ENCODE measurements around the gene KRTAP6-3. TPM values are rescaled to one million over a fixed set of nuclear protein-coding genes. Genes with fewer than 3 reads are reported as not detected.
A peak's percentile ranks its signal among the peaks of the same experiment; 100 is the strongest.

Gene KRTAP6-3
- total and polyA plus RNA-seq, 7 donors = not detected

DNA sequence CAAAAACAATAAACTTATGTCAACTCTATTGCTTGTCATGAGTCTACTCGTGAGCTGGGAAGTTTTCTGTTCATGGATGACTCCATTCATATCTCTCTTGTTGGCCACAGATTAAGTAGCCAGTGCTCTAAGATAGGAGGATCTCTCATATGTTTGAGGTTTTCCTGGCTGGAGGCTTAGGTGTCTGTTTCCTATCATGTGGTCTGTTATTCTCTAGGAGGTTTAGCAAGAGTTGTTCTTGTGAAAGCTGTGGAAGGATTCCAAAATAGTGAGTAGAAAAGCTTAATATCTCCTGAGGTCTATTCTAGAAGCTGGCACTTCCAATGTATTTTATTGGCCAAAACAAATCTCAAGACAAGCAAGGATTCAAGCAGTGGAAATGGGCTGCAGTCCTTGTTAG is 37.0 kb downstream of the KRTAP6-3 start:
- no peak overlapping the region for H3K27ac ChIP-seq
- H3K27me3 ChIP-seq = no peaks in the 10 kb centered on the region
- 68 to 75% methylated on average over 1 of the region's 1 CpG for WGBS, 2 donors
- no peak for DNase-seq
- no peak overlapping the region for H3K4me3 ChIP-seq
- TF ChIP-seq POLR2AphosphoS5 (IDR thresholded peaks at IDR 0.05) = peak in 1 of 4 donors; percentile 21
- no peak for TF ChIP-seq POLR2A (IDR thresholded peaks at IDR 0.05)
- no peaks in the 10 kb centered on the region for H3K36me3 ChIP-seq
- intact Hi-C loops (cut with DNase I) = no loop called here
- H3K4me1 ChIP-seq = no peaks in the 10 kb centered on the region
- no peaks in the 10 kb centered on the region for H3K9me3 ChIP-seq

DNA sequence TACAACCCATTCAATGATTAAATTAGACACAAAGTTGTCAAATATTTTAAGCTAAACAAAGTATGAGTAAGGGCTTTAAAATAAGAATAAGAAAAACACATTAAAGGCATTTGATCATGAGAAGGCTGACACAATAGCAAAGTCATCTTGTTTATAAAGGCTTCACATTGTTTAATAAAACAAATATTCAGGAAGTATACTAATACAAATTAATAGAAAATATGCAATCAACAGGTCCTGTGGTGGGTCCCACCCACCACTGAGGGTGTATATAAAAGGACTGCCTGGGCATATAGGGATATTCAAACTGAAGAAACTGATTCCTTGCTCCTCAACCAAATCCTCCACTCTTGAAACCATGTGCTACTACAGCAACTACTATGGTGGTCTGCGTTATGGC is 42.7 kb downstream of the KRTAP6-3 start, which contains the start of gene KRTAP20-2:
KRTAP20-2 (plus strand) TSS at position 301 of the 400 bp plus-strand sequence; CDS start at position 359, 58 bp downstream.
- Histone ChIP-seq H3K36me3 (no peaks in the 10 kb centered on the region), H3K4me3 (no peak within 1 kb of the TSS), H3K4me1 (no peaks in the 10 kb centered on the region), H3K27ac (no peak within 1 kb of the TSS), H3K9me3 (no peaks in the 10 kb centered on the region), H3K27me3 (no peaks in the 10 kb centered on the region)
- WGBS, 2 donors = 86 to 95% methylated on average over 1 of the region's 1 CpG
- TF ChIP-seq, protein P1, sequence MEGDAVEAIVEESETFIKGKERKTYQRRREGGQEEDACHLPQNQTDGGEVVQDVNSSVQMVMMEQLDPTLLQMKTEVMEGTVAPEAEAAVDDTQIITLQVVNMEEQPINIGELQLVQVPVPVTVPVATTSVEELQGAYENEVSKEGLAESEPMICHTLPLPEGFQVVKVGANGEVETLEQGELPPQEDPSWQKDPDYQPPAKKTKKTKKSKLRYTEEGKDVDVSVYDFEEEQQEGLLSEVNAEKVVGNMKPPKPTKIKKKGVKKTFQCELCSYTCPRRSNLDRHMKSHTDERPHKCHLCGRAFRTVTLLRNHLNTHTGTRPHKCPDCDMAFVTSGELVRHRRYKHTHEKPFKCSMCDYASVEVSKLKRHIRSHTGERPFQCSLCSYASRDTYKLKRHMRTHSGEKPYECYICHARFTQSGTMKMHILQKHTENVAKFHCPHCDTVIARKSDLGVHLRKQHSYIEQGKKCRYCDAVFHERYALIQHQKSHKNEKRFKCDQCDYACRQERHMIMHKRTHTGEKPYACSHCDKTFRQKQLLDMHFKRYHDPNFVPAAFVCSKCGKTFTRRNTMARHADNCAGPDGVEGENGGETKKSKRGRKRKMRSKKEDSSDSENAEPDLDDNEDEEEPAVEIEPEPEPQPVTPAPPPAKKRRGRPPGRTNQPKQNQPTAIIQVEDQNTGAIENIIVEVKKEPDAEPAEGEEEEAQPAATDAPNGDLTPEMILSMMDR (IDR thresholded peaks at IDR 0.05) = no peak
- TF ChIP-seq POLR2AphosphoS5 (IDR thresholded peaks at IDR 0.05) (no peak), EP300 (IDR thresholded peaks at IDR 0.05) (no peak), POLR2A (IDR thresholded peaks at IDR 0.05) (no peak)
- DNase-seq = no peak
- intact Hi-C loops (cut with DNase I) = no loop called here

DNA sequence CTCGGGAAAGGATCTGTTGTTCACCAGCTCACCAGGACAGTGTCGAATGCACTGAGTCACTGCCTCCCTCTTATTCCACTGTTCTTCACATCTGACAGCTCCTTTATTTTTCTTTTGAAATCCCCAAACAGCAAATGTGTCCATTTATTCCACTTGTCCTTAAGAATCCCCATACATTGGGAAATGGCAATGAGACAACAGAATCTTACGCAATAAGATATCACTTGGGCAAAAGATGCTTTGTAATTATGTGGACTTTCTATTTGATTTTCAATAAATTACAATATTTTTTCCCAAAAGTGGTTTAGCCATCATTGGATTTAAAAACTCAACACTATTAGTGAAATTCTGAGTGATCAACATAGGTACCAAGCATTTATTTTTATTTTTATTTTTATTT is 46.4 kb downstream of the KRTAP6-3 start:
- H3K27ac ChIP-seq = no peak overlapping the region
- DNase-seq = no peak
- no peaks in the 10 kb centered on the region for H3K9me3 ChIP-seq
- no peak overlapping the region for H3K4me3 ChIP-seq
- TF ChIP-seq EP300 (IDR thresholded peaks at IDR 0.05) = no peak
- TF ChIP-seq, protein P1 (IDR thresholded peaks at IDR 0.05) = no peak
- no peak for TF ChIP-seq POLR2A (IDR thresholded peaks at IDR 0.05)
- no peak for TF ChIP-seq POLR2AphosphoS5 (IDR thresholded peaks at IDR 0.05)
- intact Hi-C loops (cut with DNase I) = no loop called here
- H3K27me3 ChIP-seq = no peaks in the 10 kb centered on the region
- H3K36me3 ChIP-seq = no peaks in the 10 kb centered on the region
- no peaks in the 10 kb centered on the region for H3K4me1 ChIP-seq
- WGBS, 2 donors = 86 to 95% methylated on average over 3 of the region's 3 CpGs

DNA sequence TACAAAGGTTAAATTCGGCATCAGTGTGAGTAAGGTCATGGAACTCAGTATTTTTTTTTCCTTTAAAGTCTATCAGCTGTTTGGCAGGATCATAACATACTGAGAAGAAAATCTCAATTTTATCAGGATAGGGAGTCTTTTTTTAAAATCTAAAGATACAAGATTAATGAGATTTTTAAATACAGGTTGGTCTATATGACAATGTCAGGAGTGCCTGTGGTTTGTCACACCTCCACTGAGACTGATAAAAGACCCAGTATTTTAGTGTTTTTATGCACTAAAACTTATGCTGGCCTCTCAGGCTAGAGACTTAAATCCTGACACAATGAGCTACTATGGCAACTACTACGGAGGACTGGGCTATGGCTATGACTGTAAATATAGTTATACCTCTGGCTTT is 50.3 kb downstream of the KRTAP6-3 start, which contains the start of gene KRTAP20-3:
KRTAP20-3 (plus strand) TSS at position 301 of the 400 bp plus-strand sequence.
- no peak for TF ChIP-seq POLR2A (IDR thresholded peaks at IDR 0.05)
- TF ChIP-seq, protein P1 (IDR thresholded peaks at IDR 0.05) = no peak
- TF ChIP-seq POLR2AphosphoS5 (IDR thresholded peaks at IDR 0.05) = no peak
- no peak for TF ChIP-seq EP300 (IDR thresholded peaks at IDR 0.05)
- no peak within 1 kb of the TSS for H3K4me3 ChIP-seq
- intact Hi-C loops (cut with DNase I) = no loop called here
- H3K4me1 ChIP-seq = no peaks in the 10 kb centered on the region
- no peaks in the 10 kb centered on the region for H3K27me3 ChIP-seq
- no peak for DNase-seq
- no peak within 1 kb of the TSS for H3K27ac ChIP-seq
- no peaks in the 10 kb centered on the region for H3K9me3 ChIP-seq
- H3K36me3 ChIP-seq = no peaks in the 10 kb centered on the region
- WGBS, 2 donors = 89 to 93% methylated on average over 2 of the region's 2 CpGs

Small RNA genes lying within 50 kb of the gene (small RNA-seq; reads per million reads assigned to genes)
- gene KRTAP20-1 (0 reads per million in 3 donors), gene KRTAP20-3 (0 reads per million in 3 donors), gene KRTAP20-4 (0 reads per million in 3 donors), gene KRTAP22-1 (0 reads per million in 3 donors), gene KRTAP22-2 (0 reads per million in 3 donors)

Other genes with a start within 250 kb of the KRTAP6-3 start
- gene KRTAP23-1, start 243.8 kb upstream of the KRTAP6-3 start, total RNA-seq = not detected
- gene KRTAP23-1, start 243.8 kb upstream of the KRTAP6-3 start, polyA plus RNA-seq = not detected
- not detected for gene KRTAP13-2, start 220.2 kb upstream of the KRTAP6-3 start, total RNA-seq
- gene KRTAP13-2, start 220.2 kb upstream of the KRTAP6-3 start, polyA plus RNA-seq = 1 to 10 TPM; 1.8 to 6.0 (median 2.4) TPM
- not detected for gene KRTAP13-1, start 196.4 kb upstream of the KRTAP6-3 start, total RNA-seq
- gene KRTAP13-1, start 196.4 kb upstream of the KRTAP6-3 start, polyA plus RNA-seq = not detected
- gene KRTAP13-3, start 166.5 kb upstream of the KRTAP6-3 start, total RNA-seq = not detected
- gene KRTAP13-3, start 166.5 kb upstream of the KRTAP6-3 start, polyA plus RNA-seq = not detected
- gene KRTAP13-4, start 162.2 kb upstream of the KRTAP6-3 start, total RNA-seq = not detected
- not detected for gene KRTAP13-4, start 162.2 kb upstream of the KRTAP6-3 start, polyA plus RNA-seq
- gene KRTAP15-1, start 152.2 kb upstream of the KRTAP6-3 start, total RNA-seq = not detected
- gene KRTAP15-1, start 152.2 kb upstream of the KRTAP6-3 start, polyA plus RNA-seq = not detected
- not detected for gene KRTAP19-1, start 112.1 kb upstream of the KRTAP6-3 start, total RNA-seq
- gene KRTAP19-1, start 112.1 kb upstream of the KRTAP6-3 start, polyA plus RNA-seq = not detected
- gene KRTAP19-2, start 105.0 kb upstream of the KRTAP6-3 start, total RNA-seq = not detected
- gene KRTAP19-2, start 105.0 kb upstream of the KRTAP6-3 start, polyA plus RNA-seq = not detected
- gene KRTAP19-3, start 100.4 kb upstream of the KRTAP6-3 start, total RNA-seq = not detected
- gene KRTAP19-3, start 100.4 kb upstream of the KRTAP6-3 start, polyA plus RNA-seq = not detected
- gene KRTAP19-4, start 95.3 kb upstream of the KRTAP6-3 start, total RNA-seq = not detected
- gene KRTAP19-4, start 95.3 kb upstream of the KRTAP6-3 start, polyA plus RNA-seq = not detected
- not detected for gene KRTAP19-5, start 90.3 kb upstream of the KRTAP6-3 start, total RNA-seq
- gene KRTAP19-5, start 90.3 kb upstream of the KRTAP6-3 start, polyA plus RNA-seq = not detected
- gene KRTAP19-6, start 50.6 kb upstream of the KRTAP6-3 start, total RNA-seq = not detected
- gene KRTAP19-6, start 50.6 kb upstream of the KRTAP6-3 start, polyA plus RNA-seq = not detected
- not detected for gene KRTAP19-7, start 31.1 kb upstream of the KRTAP6-3 start, total RNA-seq
- not detected for gene KRTAP19-7, start 31.1 kb upstream of the KRTAP6-3 start, polyA plus RNA-seq
- gene KRTAP22-2, start 2.0 kb upstream of the KRTAP6-3 start, total RNA-seq = not detected
- gene KRTAP22-2, start 2.0 kb upstream of the KRTAP6-3 start, polyA plus RNA-seq = not detected
- not detected for gene KRTAP6-2, start 6.5 kb downstream of the KRTAP6-3 start, total RNA-seq
- not detected for gene KRTAP6-2, start 6.5 kb downstream of the KRTAP6-3 start, polyA plus RNA-seq
- not detected for gene KRTAP22-1, start 8.6 kb downstream of the KRTAP6-3 start, total RNA-seq
- gene KRTAP22-1, start 8.6 kb downstream of the KRTAP6-3 start, polyA plus RNA-seq = not detected
- gene KRTAP6-1, start 21.5 kb downstream of the KRTAP6-3 start, total RNA-seq = not detected
- gene KRTAP6-1, start 21.5 kb downstream of the KRTAP6-3 start, polyA plus RNA-seq = not detected
- gene KRTAP20-1, start 24.0 kb downstream of the KRTAP6-3 start, total RNA-seq = not detected
- not detected for gene KRTAP20-1, start 24.0 kb downstream of the KRTAP6-3 start, polyA plus RNA-seq
- not detected for gene KRTAP20-4, start 28.2 kb downstream of the KRTAP6-3 start, total RNA-seq
- gene KRTAP20-4, start 28.2 kb downstream of the KRTAP6-3 start, polyA plus RNA-seq = not detected
- not detected for gene KRTAP20-2, start 42.8 kb downstream of the KRTAP6-3 start, total RNA-seq
- not detected for gene KRTAP20-2, start 42.8 kb downstream of the KRTAP6-3 start, polyA plus RNA-seq
- not detected for gene KRTAP20-3, start 50.4 kb downstream of the KRTAP6-3 start, total RNA-seq
- gene KRTAP20-3, start 50.4 kb downstream of the KRTAP6-3 start, polyA plus RNA-seq = not detected
- gene KRTAP21-3, start 126.3 kb downstream of the KRTAP6-3 start, total RNA-seq = not detected
- gene KRTAP21-3, start 126.3 kb downstream of the KRTAP6-3 start, polyA plus RNA-seq = not detected
- gene KRTAP21-2, start 154.8 kb downstream of the KRTAP6-3 start, total RNA-seq = not detected
- gene KRTAP21-2, start 154.8 kb downstream of the KRTAP6-3 start, polyA plus RNA-seq = not detected
- not detected for gene KRTAP21-1, start 163.0 kb downstream of the KRTAP6-3 start, total RNA-seq
- gene KRTAP21-1, start 163.0 kb downstream of the KRTAP6-3 start, polyA plus RNA-seq = not detected
- not detected for gene KRTAP8-1, start 220.8 kb downstream of the KRTAP6-3 start, total RNA-seq
- not detected for gene KRTAP8-1, start 220.8 kb downstream of the KRTAP6-3 start, polyA plus RNA-seq
- not detected for gene KRTAP7-1, start 237.3 kb downstream of the KRTAP6-3 start, total RNA-seq
- not detected for gene KRTAP7-1, start 237.3 kb downstream of the KRTAP6-3 start, polyA plus RNA-seq

All from sigmoid colon (tissue), 7 donors.